Peyer's patch (tissue), 4 donors: Measurements from ENCODE around the gene FRMD4A. TPM values are rescaled to one million over a fixed set of nuclear protein-coding genes. Genes with fewer than 3 reads are reported as not detected.

Experiments used
- DNase-seq, 3 donors: peaks; one replicate each; pipeline ENCODE4 v3.0.0-alpha.2; 2017 to 2019
- H3K27ac ChIP-seq, 4 donors: fragments of 200-600 bp; sonication (generic); one replicate each; pipeline ENCODE4 v1.5.1; 2016 to 2019
- H3K27me3 ChIP-seq, 2 donors: fragments of 200-600 bp; sonication (generic); one replicate each; pipeline ENCODE4 v1.5.1; 2019
- H3K36me3 ChIP-seq, 3 donors: fragments of 200-600 bp; sonication (generic); one replicate each; pipeline ENCODE4 v1.5.1; 2016 to 2019
- H3K4me1 ChIP-seq, 4 donors: fragments of 200-600 bp; sonication (generic); one replicate each; pipeline ENCODE4 v1.5.1; 2016 to 2019
- H3K4me3 ChIP-seq, 4 donors: fragments of 200-600 bp; sonication (generic); 1 replicate in 3 of 4; 2 replicates in 1 of 4; pipeline ENCODE4 v1.5.1; 2016 to 2019; ENCODE audit warnings: mild to moderate bottlenecking in 1 of 4
- H3K9me3 ChIP-seq, 4 donors: fragments of 200-600 bp; sonication (generic); one replicate each; pipeline ENCODE4 v1.5.1; 2016 to 2019; ENCODE audit warnings: mild to moderate bottlenecking in 1 of 4
- CTCF ChIP-seq, 6 experiments: fragments of 450-650 bp in 4 of 6; fragments of 200-600 bp in 2 of 6; sonication (generic) in 1 of 6; IDR thresholded peaks; one replicate each; pipeline ENCODE4 v1.5.1; 2017 to 2019; ENCODE audit warnings: antibody characterized with exemption in 6 of 6, mild to moderate bottlenecking in 3 of 6, moderate library complexity in 1 of 6
- POLR2A ChIP-seq, 2 donors: fragments of 450-650 bp; IDR thresholded peaks; one replicate each; pipeline ENCODE4 v1.5.1; 2017; ENCODE audit warnings: antibody characterized with exemption in 2 of 2, mild to moderate bottlenecking in 2 of 2, moderate library complexity in 2 of 2
- total RNA-seq, 4 donors: library from RNA; depleted of rRNA; stranded (reverse); fragments of >200 nt; gene quantifications; one replicate each; pipeline ENCODE4 v1.1.0, GENCODE V29; 2016

Gene FRMD4A
- total RNA-seq, 4 donors from 2014 or later: 3.0 to 47.9 (median 5.9) TPM

GRCh38 chr10:14032406-14032998 is 298.2 kb downstream of the FRMD4A start:
- peak in 4 of 6 experiments; percentile 6 to 38 (median 21) for TF ChIP-seq CTCF (IDR thresholded peaks at IDR 0.05)
- TF ChIP-seq POLR2A (IDR thresholded peaks at IDR 0.05): no peak
- H3K4me3 ChIP-seq: no peak overlapping the region
- H3K9me3 ChIP-seq: no peaks in the 10 kb centered on the region
- no peak overlapping the region for H3K27ac ChIP-seq
- H3K36me3 ChIP-seq: no peaks in the 10 kb centered on the region
- H3K4me1 ChIP-seq: no peaks in the 10 kb centered on the region
- DNase-seq: no peak
- no peaks in the 10 kb centered on the region for H3K27me3 ChIP-seq

GRCh38 chr10:14026325-14026724 is 304.4 kb downstream of the FRMD4A start:
- Histone ChIP-seq H3K4me3 (no peak overlapping the region), H3K4me1 (no peaks in the 10 kb centered on the region), H3K9me3 (no peaks in the 10 kb centered on the region), H3K27ac (no peak overlapping the region), H3K36me3 (no peaks in the 10 kb centered on the region), H3K27me3 (no peaks in the 10 kb centered on the region)
- DNase-seq: no peak
- TF ChIP-seq CTCF (IDR thresholded peaks at IDR 0.05): no peak
- no peak for TF ChIP-seq POLR2A (IDR thresholded peaks at IDR 0.05)

GRCh38 chr10:14025283-14026189 is 305.2 kb downstream of the FRMD4A start:
- TF ChIP-seq CTCF (IDR thresholded peaks at IDR 0.05): no peak
- no peak for TF ChIP-seq POLR2A (IDR thresholded peaks at IDR 0.05)
- Histone ChIP-seq H3K36me3 (no peaks in the 10 kb centered on the region), H3K27me3 (no peaks in the 10 kb centered on the region), H3K27ac (no peak overlapping the region), H3K9me3 (no peaks in the 10 kb centered on the region), H3K4me1 (no peaks in the 10 kb centered on the region), H3K4me3 (no peak overlapping the region)
- DNase-seq: no peak

GRCh38 chr10:14024329-14025202 is 306.2 kb downstream of the FRMD4A start:
- peak in 1 of 3 donors; percentile 56 for DNase-seq
- peak overlapping the region in 1 of 4 donors; percentile 21 for H3K4me3 ChIP-seq
- H3K9me3 ChIP-seq: no peaks in the 10 kb centered on the region
- peak overlapping the region in 2 of 4 donors; percentile 1 to 40 for H3K27ac ChIP-seq
- TF ChIP-seq POLR2A (IDR thresholded peaks at IDR 0.05) (no peak), CTCF (IDR thresholded peaks at IDR 0.05) (no peak)
- no peaks in the 10 kb centered on the region for H3K36me3 ChIP-seq
- no peaks in the 10 kb centered on the region for H3K27me3 ChIP-seq
- H3K4me1 ChIP-seq: no peaks in the 10 kb centered on the region

GRCh38 chr10:14023673-14024328 is 306.9 kb downstream of the FRMD4A start:
- TF ChIP-seq CTCF (IDR thresholded peaks at IDR 0.05) (no peak), POLR2A (IDR thresholded peaks at IDR 0.05) (no peak)
- Histone ChIP-seq H3K4me1 (no peaks in the 10 kb centered on the region), H3K9me3 (no peaks in the 10 kb centered on the region), H3K27ac (peak overlapping the region in 1 of 4 donors; percentile 40), H3K4me3 (peak overlapping the region in 1 of 4 donors; percentile 21), H3K36me3 (no peaks in the 10 kb centered on the region), H3K27me3 (no peaks in the 10 kb centered on the region)
- no peak for DNase-seq
